Inferior parietal cortex (tissue), 1 donor: ENCODE data around the gene TMEM119.

Experiments used
- DNase-seq: peaks from one replicate; pipeline ENCODE4 v3.0.0-alpha.2; 2016; ENCODE audit errors: extremely low spot score

The TMEM119 gene

GRCh38 chr12:108597559-108598471, at the start of gene TMEM119:
Gene TMEM119 (minus strand): TSS chr12:108598084. CDS start chr12:108592383, 5,701 bp downstream.
- no peak for DNase-seq

- no peak for DNase-seq
Measured at GRCh38 chr12:108646600-108647579, 49.0 kb upstream of the TMEM119 start.

- no peak for DNase-seq
Measured at GRCh38 chr12:108645686-108646599, 48.1 kb upstream of the TMEM119 start.

GRCh38 chr12:108644811-108645120, 46.9 kb upstream of the TMEM119 start:
- DNase-seq, result no peak

GRCh38 chr12:108643941-108644810, 46.3 kb upstream of the TMEM119 start:
- DNase-seq, result no peak

GRCh38 chr12:108642899-108643654, 45.2 kb upstream of the TMEM119 start:
- DNase-seq, result no peak

GRCh38 chr12:108642269-108642870, 44.5 kb upstream of the TMEM119 start:
- no peak for DNase-seq

GRCh38 chr12:108641446-108642268, 43.8 kb upstream of the TMEM119 start:
- no peak for DNase-seq

- peak; percentile 66 for DNase-seq
Measured at GRCh38 chr12:108640802-108641445, 43.0 kb upstream of the TMEM119 start.

- no peak for DNase-seq
Measured at GRCh38 chr12:108638997-108639822, 41.3 kb upstream of the TMEM119 start.

- DNase-seq, result peak; percentile 72
Measured at GRCh38 chr12:108638141-108638827, 40.4 kb upstream of the TMEM119 start.

- no peak for DNase-seq
Measured at GRCh38 chr12:108637222-108637971, 39.5 kb upstream of the TMEM119 start.

- DNase-seq, result no peak
Measured at GRCh38 chr12:108635997-108636808, 38.3 kb upstream of the TMEM119 start.

GRCh38 chr12:108635201-108635996, 37.5 kb upstream of the TMEM119 start:
- no peak for DNase-seq
